Fibroblast of pulmonary artery (primary cell): ENCODE measurements around the gene CASQ2.

ENCODE experiments used
- DNase-seq: peaks from one replicate; pipeline ENCODE4 v3.0.0-alpha.2; 2010; ENCODE audit warnings: low read depth
- H3K4me3 ChIP-seq: replicated peaks from 2 replicates; pipeline ENCODE4 v1.5.1; 2011; ENCODE audit warnings: low read depth, mild to moderate bottlenecking, control low read depth, low read length, moderate library complexity
- TF ChIP-seq, protein P1 (sequence below): IDR thresholded peaks from 2 replicates; pipeline ENCODE4 v1.5.1; 2011; ENCODE audit warnings: mild to moderate bottlenecking, control low read depth, low read length, inconsistent platforms; ENCODE audit errors: missing control alignments

The CASQ2 gene

DNA sequence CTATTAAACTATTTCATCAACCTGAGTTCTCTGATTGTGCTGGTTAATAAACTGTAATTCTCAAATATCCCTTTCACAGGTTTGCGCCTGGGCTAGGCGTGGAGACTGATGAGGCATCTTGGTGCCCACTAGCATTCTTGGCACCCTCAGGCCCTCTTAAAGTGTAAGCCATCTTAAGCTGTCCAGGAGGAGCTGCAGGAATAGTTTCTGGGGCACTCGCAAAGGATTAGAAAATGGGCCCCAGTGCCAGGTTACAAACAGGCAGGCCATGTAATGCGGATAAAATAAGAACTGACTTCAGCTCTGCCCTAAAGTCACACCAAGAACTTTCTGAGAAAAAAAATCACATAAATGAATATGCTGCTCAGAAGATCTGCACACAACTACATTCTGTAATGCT is 1.1 kb downstream of the CASQ2 start:
- no peak overlapping the region for H3K4me3 ChIP-seq
- DNase-seq = no peak
- TF ChIP-seq, protein P1, sequence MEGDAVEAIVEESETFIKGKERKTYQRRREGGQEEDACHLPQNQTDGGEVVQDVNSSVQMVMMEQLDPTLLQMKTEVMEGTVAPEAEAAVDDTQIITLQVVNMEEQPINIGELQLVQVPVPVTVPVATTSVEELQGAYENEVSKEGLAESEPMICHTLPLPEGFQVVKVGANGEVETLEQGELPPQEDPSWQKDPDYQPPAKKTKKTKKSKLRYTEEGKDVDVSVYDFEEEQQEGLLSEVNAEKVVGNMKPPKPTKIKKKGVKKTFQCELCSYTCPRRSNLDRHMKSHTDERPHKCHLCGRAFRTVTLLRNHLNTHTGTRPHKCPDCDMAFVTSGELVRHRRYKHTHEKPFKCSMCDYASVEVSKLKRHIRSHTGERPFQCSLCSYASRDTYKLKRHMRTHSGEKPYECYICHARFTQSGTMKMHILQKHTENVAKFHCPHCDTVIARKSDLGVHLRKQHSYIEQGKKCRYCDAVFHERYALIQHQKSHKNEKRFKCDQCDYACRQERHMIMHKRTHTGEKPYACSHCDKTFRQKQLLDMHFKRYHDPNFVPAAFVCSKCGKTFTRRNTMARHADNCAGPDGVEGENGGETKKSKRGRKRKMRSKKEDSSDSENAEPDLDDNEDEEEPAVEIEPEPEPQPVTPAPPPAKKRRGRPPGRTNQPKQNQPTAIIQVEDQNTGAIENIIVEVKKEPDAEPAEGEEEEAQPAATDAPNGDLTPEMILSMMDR = no peak

- no peak overlapping the region for H3K4me3 ChIP-seq
- no peak for DNase-seq
- TF ChIP-seq, protein P1 = no peak
Measured at GRCh38 chr1:115765091-115765490, 3.4 kb downstream of the CASQ2 start.

GRCh38 chr1:115764541-115764940 is 4.0 kb downstream of the CASQ2 start:
- TF ChIP-seq, protein P1 = peak; percentile 46
- H3K4me3 ChIP-seq = no peak overlapping the region
- DNase-seq = peak; percentile 42

DNA sequence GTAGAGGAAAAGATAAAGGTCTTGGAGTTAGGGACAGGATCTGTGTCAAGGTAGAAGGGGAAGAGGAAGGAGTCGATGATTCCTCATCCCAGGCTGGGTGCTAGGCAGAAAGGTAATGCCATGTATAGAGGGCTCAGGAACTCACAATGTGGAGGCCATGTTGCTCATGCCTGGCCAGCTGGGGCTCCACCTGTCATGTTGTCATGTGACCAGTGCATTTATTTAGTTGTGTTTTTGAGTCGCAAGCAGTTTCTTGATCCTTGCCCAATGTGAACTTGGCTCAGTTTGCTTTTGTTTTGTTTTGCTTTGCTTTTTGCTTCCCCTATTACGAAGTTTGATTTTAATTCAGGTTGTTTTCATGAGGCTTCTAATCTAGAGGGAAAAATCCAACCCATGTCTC is 5.7 kb downstream of the CASQ2 start:
- H3K4me3 ChIP-seq = no peak overlapping the region
- no peak for DNase-seq
- TF ChIP-seq, protein P1 = no peak

DNA sequence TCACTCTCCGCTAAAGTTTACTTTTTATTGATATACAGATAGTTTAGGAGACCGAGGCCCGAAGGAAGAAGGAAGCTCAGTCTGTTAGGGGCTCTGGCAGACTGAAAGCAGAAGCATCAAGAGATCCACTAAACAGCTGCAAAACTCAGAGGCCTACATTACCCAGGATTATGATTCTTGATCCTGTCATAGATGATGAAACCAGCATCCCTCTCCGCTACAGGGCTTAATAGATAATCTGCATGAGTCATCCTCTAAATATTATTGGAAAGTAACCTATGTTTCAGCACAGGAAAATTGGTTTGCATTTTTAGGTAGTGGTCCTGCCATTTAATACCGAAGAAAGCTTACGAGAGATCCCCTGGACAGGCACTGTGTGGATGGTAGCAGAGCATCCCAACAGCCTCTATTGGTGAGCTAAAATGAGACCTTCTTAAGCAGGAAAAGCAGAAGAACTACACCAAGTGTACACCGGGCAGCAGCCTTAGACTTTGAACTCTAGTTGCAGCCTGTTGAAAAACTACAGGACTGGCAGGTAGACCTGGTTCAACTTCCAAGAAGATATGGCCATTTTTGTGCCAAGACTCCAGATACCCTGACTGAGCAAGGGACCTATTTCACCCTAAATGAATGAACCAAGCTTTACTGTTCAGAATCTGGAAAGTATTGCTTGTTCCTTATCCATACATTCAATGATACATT is 6.8 kb downstream of the CASQ2 start:
- DNase-seq = no peak
- no peak overlapping the region for H3K4me3 ChIP-seq
- TF ChIP-seq, protein P1 = no peak

DNA sequence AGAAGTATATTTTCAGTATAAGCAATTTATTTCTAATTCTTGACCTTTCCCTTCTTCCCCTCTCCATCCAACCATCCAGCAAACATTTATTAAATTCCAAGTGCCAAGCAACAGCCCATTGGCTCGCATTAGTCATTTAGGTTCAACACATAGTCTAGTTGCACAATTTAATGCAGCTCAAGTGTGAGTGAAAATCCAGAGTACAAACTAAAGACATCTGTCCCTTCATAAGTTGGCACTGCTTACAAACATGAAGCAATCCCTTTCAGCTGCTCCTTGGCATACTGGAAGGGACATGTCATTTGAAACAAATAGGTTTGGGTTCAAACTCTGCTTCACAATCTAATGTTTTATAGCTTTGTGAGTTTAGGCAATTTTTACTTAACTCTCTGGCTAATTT is 10.7 kb downstream of the CASQ2 start:
- TF ChIP-seq, protein P1 = no peak
- H3K4me3 ChIP-seq = no peak overlapping the region
- no peak for DNase-seq

DNA sequence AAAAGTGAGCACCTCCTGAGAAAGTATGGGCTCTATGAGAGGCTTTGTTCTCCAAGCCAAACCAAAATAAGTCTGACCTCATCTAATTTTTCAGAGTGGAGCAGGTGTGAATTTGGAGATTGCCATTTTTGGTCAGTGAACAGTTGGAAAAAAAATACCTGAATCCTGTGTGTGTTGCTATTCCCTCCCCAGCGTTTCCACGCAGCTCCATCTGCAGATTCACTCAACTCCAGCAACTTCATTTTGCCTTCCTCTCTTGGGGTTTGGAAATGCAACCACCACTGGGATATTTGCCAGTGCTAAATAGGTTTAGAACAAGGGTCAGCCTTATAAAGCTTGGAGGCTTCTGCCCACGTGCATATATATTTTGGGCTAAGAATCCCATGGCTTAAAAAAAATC is 11.2 kb downstream of the CASQ2 start:
- TF ChIP-seq, protein P1 = no peak
- DNase-seq = no peak
- H3K4me3 ChIP-seq = no peak overlapping the region
